HepG2 (cell line): Measurements from ENCODE around the gene PHF19. TPM values are rescaled to one million over a fixed set of nuclear protein-coding genes. Genes with fewer than 3 reads are reported as not detected.

Source experiments
- KDM1A ChIP-seq: IDR thresholded peaks from 2 replicates; pipeline ENCODE4 v1.6.1; 2016; ENCODE audit warnings: missing compliant biosample characterization
- NR3C1 ChIP-seq: sonication (generic); formaldehyde crosslinking; IDR thresholded peaks from 2 replicates; pipeline ENCODE4 v1.4.0; 2020; ENCODE audit warnings: missing genetic modification reagents
- PBX3 ChIP-seq: sonication (generic); formaldehyde crosslinking; IDR thresholded peaks from 2 replicates; pipeline ENCODE4 v1.8.1; 2023; ENCODE audit warnings: missing genetic modification reagents, inconsistent platforms, borderline replicate concordance
- RFXAP ChIP-seq: sonication (generic); formaldehyde crosslinking; IDR thresholded peaks from 2 replicates; pipeline ENCODE4 v1.4.0; 2020; ENCODE audit warnings: missing genetic modification reagents, borderline replicate concordance
- SRSF4 ChIP-seq: fragments of 200-400 bp; formaldehyde crosslinking; IDR thresholded peaks from one replicate; pipeline ENCODE4 v1.6.1; 2018; ENCODE audit warnings: mild to moderate bottlenecking, low read depth, low read length, moderate library complexity; ENCODE audit not compliant: poor library complexity, severe bottlenecking
- TBP ChIP-seq: sonication (generic); formaldehyde crosslinking; IDR thresholded peaks from 2 replicates; pipeline ENCODE4 v1.5.0; 2020; ENCODE audit warnings: missing genetic modification reagents
- ZNF224 ChIP-seq: sonication (generic); formaldehyde crosslinking; IDR thresholded peaks from 2 replicates; pipeline ENCODE4 v1.5.0; 2020; ENCODE audit warnings: mild to moderate bottlenecking, missing genetic modification reagents
- ZNF232 ChIP-seq: sonication (generic); formaldehyde crosslinking; IDR thresholded peaks from 2 replicates; pipeline ENCODE4 v1.4.0; 2020; ENCODE audit warnings: missing genetic modification reagents, borderline replicate concordance
- ZNF616 ChIP-seq: sonication (generic); formaldehyde crosslinking; IDR thresholded peaks from 2 replicates; pipeline ENCODE4 v1.5.0; 2020; ENCODE audit warnings: low read depth, mild to moderate bottlenecking, missing genetic modification reagents
- ZNF619 ChIP-seq: sonication (generic); formaldehyde crosslinking; IDR thresholded peaks from 2 replicates; pipeline ENCODE4 v1.4.0; 2020; ENCODE audit warnings: mild to moderate bottlenecking, missing genetic modification reagents
- ZNF704 ChIP-seq: sonication (generic); formaldehyde crosslinking; IDR thresholded peaks from 2 replicates; pipeline ENCODE4 v1.8.1; 2023; ENCODE audit warnings: mild to moderate bottlenecking, inconsistent platforms, moderate library complexity, missing genetic modification reagents, borderline replicate concordance
- ZNF724P ChIP-seq: sonication (generic); formaldehyde crosslinking; IDR thresholded peaks from 2 replicates; pipeline ENCODE4 v1.8.0; 2022; ENCODE audit warnings: missing genetic modification reagents, borderline replicate concordance
- ZXDC ChIP-seq: sonication (generic); formaldehyde crosslinking; IDR thresholded peaks from 2 replicates; pipeline ENCODE4 v1.5.0; 2020; ENCODE audit warnings: mild to moderate bottlenecking, missing genetic modification reagents
- polyA plus RNA-seq, 8 experiments: library from polyadenylated mRNA; depleted of rRNA in 3 of 8; stranded (reverse) in 7 of 8; unstranded in 1 of 8; fragments of >200 nt; fragmentation: Illumina TruSeq in 4 of 8; extraction: Trizol in 4 of 8; gene quantifications; 2 replicates each; pipeline versions ENCODE4 v1.2.1 to v1.2.3, GENCODE V29; 2011 to 2016; ENCODE audit warnings: low read depth in 4 of 8, missing spikeins in 1 of 8, mixed read lengths in 1 of 8; ENCODE audit not compliant: insufficient read depth in 1 of 8
- total RNA-seq, 5 experiments: library from RNA; depleted of rRNA; stranded (reverse); fragments of >200 nt; fragmentation: Illumina TruSeq; extraction: Trizol; gene quantifications; 2 replicates each; pipeline ENCODE4 v1.2.3, GENCODE V29; 2016; ENCODE audit warnings: low read depth in 1 of 5
- TF ChIP-seq, protein P1 (sequence below): sonication (generic); formaldehyde crosslinking; IDR thresholded peaks from 2 replicates; pipeline ENCODE4 v1.4.0; 2020; ENCODE audit warnings: mild to moderate bottlenecking, low read depth, missing genetic modification reagents
- TF ChIP-seq, protein P2 (sequence below): sonication (generic); formaldehyde crosslinking; IDR thresholded peaks from 2 replicates; pipeline ENCODE4 v1.5.1; 2020; ENCODE audit warnings: mild to moderate bottlenecking, moderate library complexity, missing genetic modification reagents
- TF ChIP-seq, protein P3 (sequence below): conservative IDR thresholded peaks from 2 replicates; pipeline ENCODE4 v1.6.1; 2018; ENCODE audit warnings: missing genetic modification reagents

The PHF19 gene
- total and polyA plus RNA-seq, 2 of the 13 experiments (the other 11 are each of a cell fraction or from before 2014, with no cell fraction given): 29.7 to 41.3 TPM

- no peak; the same call in 1 of the 2 replicates for TF ChIP-seq ZNF704 (CRISPR knock-in tag)
- 0 out of 2 replicates have a peak, but pooled peaks have one; percentile 43 for TF ChIP-seq ZXDC (CRISPR knock-in tag)
- no peak for TF ChIP-seq KDM1A
- TF ChIP-seq, protein P1, sequence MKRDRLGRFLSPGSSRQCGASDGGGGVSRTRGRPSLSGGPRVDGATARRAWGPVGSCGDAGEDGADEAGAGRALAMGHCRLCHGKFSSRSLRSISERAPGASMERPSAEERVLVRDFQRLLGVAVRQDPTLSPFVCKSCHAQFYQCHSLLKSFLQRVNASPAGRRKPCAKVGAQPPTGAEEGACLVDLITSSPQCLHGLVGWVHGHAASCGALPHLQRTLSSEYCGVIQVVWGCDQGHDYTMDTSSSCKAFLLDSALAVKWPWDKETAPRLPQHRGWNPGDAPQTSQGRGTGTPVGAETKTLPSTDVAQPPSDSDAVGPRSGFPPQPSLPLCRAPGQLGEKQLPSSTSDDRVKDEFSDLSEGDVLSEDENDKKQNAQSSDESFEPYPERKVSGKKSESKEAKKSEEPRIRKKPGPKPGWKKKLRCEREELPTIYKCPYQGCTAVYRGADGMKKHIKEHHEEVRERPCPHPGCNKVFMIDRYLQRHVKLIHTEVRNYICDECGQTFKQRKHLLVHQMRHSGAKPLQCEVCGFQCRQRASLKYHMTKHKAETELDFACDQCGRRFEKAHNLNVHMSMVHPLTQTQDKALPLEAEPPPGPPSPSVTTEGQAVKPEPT: peak; percentile 62; the same call in 1 of the 2 replicates
- peak; percentile 71 for TF ChIP-seq ZNF232 (CRISPR knock-in tag)
- no peak for TF ChIP-seq ZNF619
- TF ChIP-seq SRSF4: no peak
- peak; percentile 64; the same call in 1 of the 2 replicates for TF ChIP-seq ZNF616 (CRISPR knock-in tag)
- TF ChIP-seq, protein P2, sequence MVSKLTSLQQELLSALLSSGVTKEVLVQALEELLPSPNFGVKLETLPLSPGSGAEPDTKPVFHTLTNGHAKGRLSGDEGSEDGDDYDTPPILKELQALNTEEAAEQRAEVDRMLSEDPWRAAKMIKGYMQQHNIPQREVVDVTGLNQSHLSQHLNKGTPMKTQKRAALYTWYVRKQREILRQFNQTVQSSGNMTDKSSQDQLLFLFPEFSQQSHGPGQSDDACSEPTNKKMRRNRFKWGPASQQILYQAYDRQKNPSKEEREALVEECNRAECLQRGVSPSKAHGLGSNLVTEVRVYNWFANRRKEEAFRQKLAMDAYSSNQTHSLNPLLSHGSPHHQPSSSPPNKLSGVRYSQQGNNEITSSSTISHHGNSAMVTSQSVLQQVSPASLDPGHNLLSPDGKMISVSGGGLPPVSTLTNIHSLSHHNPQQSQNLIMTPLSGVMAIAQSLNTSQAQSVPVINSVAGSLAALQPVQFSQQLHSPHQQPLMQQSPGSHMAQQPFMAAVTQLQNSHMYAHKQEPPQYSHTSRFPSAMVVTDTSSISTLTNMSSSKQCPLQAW: peak; percentile 80; the same call in 1 of the 2 replicates
- 0 out of 2 replicates have a peak, but pooled peaks have one; percentile 33 for TF ChIP-seq PBX3 (CRISPR knock-in tag)
- TF ChIP-seq RFXAP (CRISPR knock-in tag): peak; percentile 66; the same call in 1 of the 2 replicates
- TF ChIP-seq ZNF724P (CRISPR knock-in tag): no peak
- TF ChIP-seq NR3C1 (CRISPR knock-in tag): no peak
- peak; percentile 62; the same call in 1 of the 2 replicates for TF ChIP-seq ZNF224
- no peak for TF ChIP-seq TBP
- TF ChIP-seq, protein P3, sequence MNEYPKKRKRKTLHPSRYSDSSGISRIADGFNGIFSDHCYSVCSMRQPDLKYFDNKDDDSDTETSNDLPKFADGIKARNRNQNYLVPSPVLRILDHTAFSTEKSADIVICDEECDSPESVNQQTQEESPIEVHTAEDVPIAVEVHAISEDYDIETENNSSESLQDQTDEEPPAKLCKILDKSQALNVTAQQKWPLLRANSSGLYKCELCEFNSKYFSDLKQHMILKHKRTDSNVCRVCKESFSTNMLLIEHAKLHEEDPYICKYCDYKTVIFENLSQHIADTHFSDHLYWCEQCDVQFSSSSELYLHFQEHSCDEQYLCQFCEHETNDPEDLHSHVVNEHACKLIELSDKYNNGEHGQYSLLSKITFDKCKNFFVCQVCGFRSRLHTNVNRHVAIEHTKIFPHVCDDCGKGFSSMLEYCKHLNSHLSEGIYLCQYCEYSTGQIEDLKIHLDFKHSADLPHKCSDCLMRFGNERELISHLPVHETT: peak; percentile 37; the same call in 1 of the 2 replicates
Measured at GRCh38 chr9:120842685-120843485, 34.1 kb downstream of the PHF19 start, which contains the start of gene PSMD5 (continued).
